GM12875 (cell line): ENCODE data around the gene ACAP3.
A peak's percentile ranks its signal among the peaks of the same experiment; 100 is the strongest.

ENCODE experiments used
- H3K4me3 ChIP-seq: one replicate; pipeline ENCODE4 v1.5.1; 2011; ENCODE audit warnings: low read depth, low read length, control low read depth
- TF ChIP-seq, protein P1 (sequence below): IDR thresholded peaks from 2 replicates; pipeline ENCODE4 v1.5.1; 2011; ENCODE audit warnings: low read depth, mild to moderate bottlenecking, control low read depth, inconsistent platforms, low read length, moderate library complexity, borderline replicate concordance; ENCODE audit not compliant: insufficient read depth

ACAP3 gene

GRCh38 chr1:1306661-1307260 lies 969 bp downstream of the ACAP3 start:
- H3K4me3 ChIP-seq, result peak overlapping the region; percentile 83
- TF ChIP-seq, protein P1, sequence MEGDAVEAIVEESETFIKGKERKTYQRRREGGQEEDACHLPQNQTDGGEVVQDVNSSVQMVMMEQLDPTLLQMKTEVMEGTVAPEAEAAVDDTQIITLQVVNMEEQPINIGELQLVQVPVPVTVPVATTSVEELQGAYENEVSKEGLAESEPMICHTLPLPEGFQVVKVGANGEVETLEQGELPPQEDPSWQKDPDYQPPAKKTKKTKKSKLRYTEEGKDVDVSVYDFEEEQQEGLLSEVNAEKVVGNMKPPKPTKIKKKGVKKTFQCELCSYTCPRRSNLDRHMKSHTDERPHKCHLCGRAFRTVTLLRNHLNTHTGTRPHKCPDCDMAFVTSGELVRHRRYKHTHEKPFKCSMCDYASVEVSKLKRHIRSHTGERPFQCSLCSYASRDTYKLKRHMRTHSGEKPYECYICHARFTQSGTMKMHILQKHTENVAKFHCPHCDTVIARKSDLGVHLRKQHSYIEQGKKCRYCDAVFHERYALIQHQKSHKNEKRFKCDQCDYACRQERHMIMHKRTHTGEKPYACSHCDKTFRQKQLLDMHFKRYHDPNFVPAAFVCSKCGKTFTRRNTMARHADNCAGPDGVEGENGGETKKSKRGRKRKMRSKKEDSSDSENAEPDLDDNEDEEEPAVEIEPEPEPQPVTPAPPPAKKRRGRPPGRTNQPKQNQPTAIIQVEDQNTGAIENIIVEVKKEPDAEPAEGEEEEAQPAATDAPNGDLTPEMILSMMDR, result no peak

DNA sequence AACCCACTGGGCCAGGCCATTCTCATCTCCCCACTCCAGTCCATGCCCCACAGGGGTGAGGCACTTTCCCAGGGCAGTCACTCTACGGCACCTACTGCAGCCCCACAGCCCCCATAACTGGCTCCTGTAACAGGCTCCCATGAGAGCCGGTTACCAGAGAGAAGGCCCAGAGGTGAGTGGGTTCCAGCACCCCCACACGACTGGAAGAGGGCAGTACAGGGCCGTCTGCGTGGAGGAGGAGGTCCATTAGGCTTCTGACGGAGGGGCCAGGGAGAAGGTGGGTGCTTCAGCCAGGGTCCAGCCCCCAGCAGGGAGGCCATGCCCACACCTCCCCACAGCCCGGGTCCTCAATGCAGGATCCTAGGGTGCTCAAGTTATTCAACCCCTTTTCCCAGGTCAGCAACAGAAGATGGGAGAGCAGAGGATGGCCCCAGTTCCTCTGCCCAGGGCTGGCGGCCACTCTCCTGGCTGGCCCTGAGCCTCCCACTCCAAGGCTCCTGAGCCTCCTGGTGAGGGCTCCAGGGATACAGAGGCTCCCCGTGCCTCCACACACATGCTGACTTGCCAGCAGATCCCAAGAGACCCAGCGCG lies 1.6 kb downstream of the ACAP3 start:
- H3K4me3 ChIP-seq, result peak overlapping the region; percentile 41
- TF ChIP-seq, protein P1, result peak; percentile 37; the same call in 1 of the 2 replicates

DNA sequence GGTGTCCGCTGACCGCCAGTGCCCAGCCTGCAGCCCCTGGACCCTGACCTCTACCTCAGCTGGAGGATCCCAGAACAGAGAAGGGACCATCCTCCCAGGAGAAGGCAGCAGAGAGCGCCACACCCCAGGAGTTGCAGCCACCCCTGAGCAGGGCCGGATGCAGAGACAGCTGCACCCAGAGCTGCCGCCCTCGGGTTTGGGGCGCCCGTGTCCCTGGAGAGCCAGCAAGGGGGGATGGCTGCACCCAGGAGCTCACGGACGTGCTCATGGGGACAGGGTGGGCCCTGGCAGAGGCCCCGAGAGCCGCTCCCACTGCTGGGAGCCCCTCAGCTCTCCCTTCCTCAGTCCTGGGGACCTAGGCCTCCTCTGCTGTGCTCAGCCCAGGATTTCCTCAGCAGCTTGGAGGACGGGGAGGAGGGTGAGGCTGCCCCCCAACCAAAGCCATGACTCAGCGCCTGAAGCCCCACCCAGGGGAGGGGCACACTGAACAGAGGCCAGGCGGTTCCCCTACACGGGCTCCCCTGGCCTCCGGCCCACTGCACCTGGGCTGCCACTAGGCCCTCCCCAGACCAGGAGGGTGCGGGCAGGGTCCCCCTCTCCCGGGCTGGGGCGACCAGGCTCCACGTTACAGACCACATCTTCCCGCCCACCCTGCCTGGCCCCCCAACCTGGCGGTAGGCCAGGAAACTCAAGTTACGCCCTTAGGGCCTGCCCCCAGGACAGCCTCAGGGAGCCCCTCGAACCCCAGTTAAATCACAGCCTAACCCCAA lies 2.2 kb downstream of the ACAP3 start:
- H3K4me3 ChIP-seq, result peak overlapping the region; percentile 41
- TF ChIP-seq, protein P1, result peak; percentile 39

DNA sequence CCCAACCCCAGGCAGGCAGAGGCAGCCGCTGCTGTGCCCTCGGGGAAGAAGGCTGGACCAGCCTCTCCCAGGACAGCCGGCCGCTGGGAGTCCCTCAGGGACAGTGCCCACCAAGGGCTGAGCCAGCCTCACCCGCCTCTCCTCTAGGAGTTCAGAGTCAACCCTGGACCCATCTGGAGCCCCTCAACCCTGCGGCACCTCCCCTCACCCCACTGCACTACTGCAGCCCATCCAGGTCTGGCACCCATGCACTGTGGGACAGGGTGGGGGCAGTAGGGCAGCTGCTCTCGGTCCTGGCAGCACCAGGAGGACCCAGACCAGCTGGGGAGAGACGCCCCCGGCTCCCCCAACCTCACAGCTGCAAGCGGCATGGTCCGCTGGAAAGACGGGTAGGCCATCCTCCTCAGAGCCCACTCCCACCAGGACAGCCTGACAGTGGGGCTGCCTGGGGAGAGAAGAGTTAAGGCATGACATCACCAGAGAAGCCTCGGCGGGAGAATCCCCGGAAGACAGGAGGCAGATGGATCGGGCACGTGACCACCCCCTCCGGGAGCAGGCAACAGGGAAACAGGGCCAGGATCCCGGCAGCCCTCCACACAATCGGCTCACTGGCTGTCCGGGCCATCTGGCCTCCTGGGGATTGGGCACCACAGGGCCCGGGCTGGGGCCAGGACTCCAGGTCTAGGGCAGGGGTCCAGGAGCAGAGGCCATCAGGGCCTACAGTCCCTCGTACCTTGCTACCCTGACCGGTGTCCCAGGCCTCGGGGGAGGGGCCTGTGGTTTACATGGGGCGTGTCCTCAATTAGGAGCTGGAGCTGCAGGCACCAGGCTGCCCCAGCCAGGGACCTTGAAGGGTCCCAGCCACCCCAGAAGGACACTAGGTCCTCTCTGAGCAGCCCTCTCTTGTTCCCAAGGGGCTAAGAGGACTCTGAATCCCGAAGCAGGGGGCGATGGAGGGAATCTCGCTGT lies 3.1 kb downstream of the ACAP3 start:
- peak overlapping the region; percentile 41 for H3K4me3 ChIP-seq
- TF ChIP-seq, protein P1, result no peak

GRCh38 chr1:1303736-1304135 lies 4.0 kb downstream of the ACAP3 start:
- TF ChIP-seq, protein P1, result no peak

DNA sequence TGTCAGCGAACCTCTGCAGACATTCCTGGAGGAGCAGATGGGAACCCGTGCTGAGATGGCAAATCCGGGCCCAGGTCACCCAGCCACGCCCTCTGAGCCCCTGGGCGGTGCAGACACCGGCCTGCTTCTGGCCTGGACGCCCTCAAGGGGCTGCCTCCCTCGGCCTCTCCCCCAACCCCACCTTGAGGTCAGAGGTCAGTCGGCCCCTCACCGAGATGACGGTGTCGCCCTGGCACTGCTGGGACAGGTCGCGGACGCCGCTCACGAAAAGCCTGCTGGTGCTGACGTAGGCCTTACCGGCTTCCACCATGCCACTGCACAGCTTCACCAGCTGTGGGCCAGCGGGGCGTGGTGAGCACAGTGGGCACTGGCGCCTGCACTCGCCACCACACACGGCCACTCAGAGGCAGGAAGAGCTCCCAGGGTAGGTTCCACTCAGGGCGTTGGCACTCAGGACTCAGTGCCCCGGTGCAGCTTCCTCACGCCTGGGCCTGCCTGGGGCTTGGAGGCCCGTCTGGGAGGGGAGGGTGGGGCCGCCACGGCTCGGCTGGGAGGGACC lies 4.7 kb downstream of the ACAP3 start:
- TF ChIP-seq, protein P1, result no peak
- no peak overlapping the region for H3K4me3 ChIP-seq

More at GRCh38 chr1:1303736-1304135, 4.0 kb downstream of the ACAP3 start:
- H3K4me3 ChIP-seq, result no peak overlapping the region
